GM12878 (cell line): ENCODE data around the gene FBXL3. TPM values are rescaled to one million over a fixed set of nuclear protein-coding genes. Genes with fewer than 3 reads are reported as not detected.

ENCODE experiments used
- ATAC-seq: fragments of 200-7000 bp; cut with Tn5 transposase; 3 replicates; pipeline ENCODE4 v1.9.1; 2020; ENCODE audit warnings: mild to moderate bottlenecking, moderate library complexity
- BruUV-seq: library from RNA; stranded (reverse); fragments of 400-500 nt; replicated peaks from 2 replicates; lab custom pipeline; 2021; lab: Mats Ljungman, UMichigan
- CTCF ChIA-PET: fragments of 300-600 bp; sonication (Branson Sonifier 250); formaldehyde crosslinking; extraction: SDS; loops from one replicate; lab custom pipeline; 2021; ENCODE audit warnings: inconsistent platforms; lab: Yijun Ruan, JAX
- POLR2A ChIA-PET: fragments of 350-600 bp; formaldehyde crosslinking; extraction: SDS; loops from one replicate; lab custom pipeline; 2021; ENCODE audit warnings: inconsistent platforms; lab: Charles Lee
- RAD21 ChIA-PET: fragments of 300-600 bp; sonication (Branson Sonifier 250); formaldehyde crosslinking; loops from one replicate; lab custom pipeline; 2023; ENCODE audit warnings: antibody characterized with exemption; ENCODE audit not compliant: unreplicated experiment; lab: Charles Lee
- SMC1A ChIA-PET: fragments of 300-600 bp; sonication (Branson Sonifier 250); formaldehyde crosslinking; loops from one replicate; lab custom pipeline; 2023; ENCODE audit not compliant: unreplicated experiment, uncharacterized antibody; lab: Charles Lee
- DNase-seq: peaks from one replicate; pipeline ENCODE4 v3.0.0-alpha.2; 2011; ENCODE audit warnings: low read depth, low spot score
- FAIRE-seq: peaks from 3 replicates; lab custom pipeline; 2011; peaks lifted over from hg19 to GRCh38; lab: Jason Lieb, UNC
- H2AFZ ChIP-seq: 2 replicates; pipeline ENCODE4 v1.6.0; 2011; ENCODE audit warnings: low read depth, low read length, control low read depth; ENCODE audit not compliant: control insufficient read depth
- H3K27ac ChIP-seq: 2 replicates; pipeline ENCODE4 v1.5.1; 2011; ENCODE audit warnings: control low read depth; ENCODE audit not compliant: control insufficient read depth, insufficient read depth
- H3K27me3 ChIP-seq, 2 experiments: replicated peaks in 1 of 2; 2 replicates each; pipeline versions ENCODE4 v1.6.0 to v1.6.1; 2011; ENCODE audit warnings: low read length in 1 of 2; ENCODE audit not compliant: control insufficient read depth in 2 of 2, insufficient read depth in 2 of 2
- H3K36me3 ChIP-seq, 2 experiments: 2 replicates each; pipeline ENCODE4 v1.5.1; 2011; ENCODE audit warnings: low read length in 1 of 2; ENCODE audit not compliant: control insufficient read depth in 2 of 2, insufficient read depth in 2 of 2
- H3K4me1 ChIP-seq: 2 replicates; pipeline ENCODE4 v1.6.1; 2011; ENCODE audit warnings: mild to moderate bottlenecking, low read length, moderate library complexity, mixed read lengths; ENCODE audit not compliant: control insufficient read depth, insufficient read depth
- H3K4me2 ChIP-seq: 2 replicates; pipeline ENCODE4 v1.6.0; 2011; ENCODE audit warnings: control low read depth; ENCODE audit not compliant: control insufficient read depth, insufficient read depth
- H3K4me3 ChIP-seq: fragments of 200-600 bp; sonication (generic); 2 replicates; pipeline ENCODE4 v1.5.1; 2016
- H3K79me2 ChIP-seq: 2 replicates; pipeline ENCODE4 v1.6.0; 2011; ENCODE audit warnings: low read length; ENCODE audit not compliant: control insufficient read depth, insufficient read depth
- H3K9ac ChIP-seq: 2 replicates; pipeline ENCODE4 v1.8.0; 2011; ENCODE audit warnings: low read length, control low read depth, mixed read lengths; ENCODE audit not compliant: control insufficient read depth, insufficient read depth
- H3K9me3 ChIP-seq: replicated peaks from 3 replicates; pipeline ENCODE4 v1.5.1; 2011; ENCODE audit warnings: mild to moderate bottlenecking, low read length; ENCODE audit not compliant: control insufficient read depth, insufficient read depth
- H4K20me1 ChIP-seq: 2 replicates; pipeline ENCODE4 v1.6.0; 2011; ENCODE audit not compliant: control insufficient read depth, insufficient read depth
- ATF7 ChIP-seq: fragments of 450-650 bp; IDR thresholded peaks from 2 replicates; pipeline ENCODE4 v1.6.1; 2016; ENCODE audit warnings: low read depth, mild to moderate bottlenecking
- CHD1 ChIP-seq: IDR thresholded peaks from 2 replicates; pipeline ENCODE4 v1.6.1; 2012; ENCODE audit warnings: low read depth, low read length, improper control_type of control experiment
- CHD2 ChIP-seq: IDR thresholded peaks from 2 replicates; pipeline ENCODE4 v1.6.1; 2011; ENCODE audit warnings: low read depth, low read length, improper control_type of control experiment, borderline replicate concordance
- DPF2 ChIP-seq: fragments of 450-650 bp; IDR thresholded peaks from 2 replicates; pipeline ENCODE4 v1.6.1; 2017; ENCODE audit warnings: mild to moderate bottlenecking
- IKZF2 ChIP-seq, 2 experiments: fragments of 450-650 bp; IDR thresholded peaks; 2 replicates each; pipeline ENCODE4 v1.6.1; 2017; ENCODE audit warnings: mild to moderate bottlenecking in 2 of 2, moderate library complexity in 2 of 2
- IRF5 ChIP-seq: fragments of 450-650 bp; IDR thresholded peaks from 2 replicates; pipeline ENCODE4 v1.6.1; 2017; ENCODE audit warnings: borderline replicate concordance
- KAT2A ChIP-seq: conservative IDR thresholded peaks from 2 replicates; pipeline ENCODE4 v1.6.1; 2011; ENCODE audit warnings: low read depth, low read length; ENCODE audit not compliant: control insufficient read depth
- MEF2A ChIP-seq: IDR thresholded peaks from 2 replicates; pipeline ENCODE4 v1.6.1; 2011; ENCODE audit warnings: low read depth, mild to moderate bottlenecking, low read length, moderate library complexity; ENCODE audit not compliant: insufficient read depth
- MTA2 ChIP-seq: fragments of 450-650 bp; IDR thresholded peaks from 2 replicates; pipeline ENCODE4 v1.6.1; 2016; ENCODE audit warnings: low read depth, mild to moderate bottlenecking, moderate library complexity
- RB1 ChIP-seq: fragments of 450-650 bp; formaldehyde crosslinking; IDR thresholded peaks from 2 replicates; pipeline ENCODE4 v1.6.1; 2017; ENCODE audit warnings: mild to moderate bottlenecking, borderline replicate concordance
- RCOR1 ChIP-seq: conservative IDR thresholded peaks from 2 replicates; pipeline ENCODE4 v1.6.1; 2012; ENCODE audit warnings: low read depth, low read length, improper control_type of control experiment
- WGBS: methylation state at CpG from one replicate; pipeline ENCODE4 v1.1.6; 2016; ENCODE audit warnings: low lambda C conversion rate; ENCODE audit not compliant: insufficient replicate concordance, insufficient coverage; ENCODE audit errors: missing lambda C conversion rate; 5-methylcytosine and 5-hydroxymethylcytosine counted together
- in situ Hi-C: fragments of 300-500 bp; cut with MboI; formaldehyde crosslinking; loops from 9 replicates; pipeline ENCODE4 v1.14.3; 2018; ENCODE audit warnings: mixed read lengths
- intact Hi-C: fragments of 100-400 bp; cut with micrococcal nuclease; formaldehyde crosslinking; loops from one replicate; pipeline ENCODE4 v1.14.2; 2022; ENCODE audit not compliant: unreplicated experiment
- polyA plus RNA-seq, 11 experiments: library from polyadenylated mRNA; depleted of rRNA in 4 of 11; unstranded in 6 of 11; stranded (reverse) in 5 of 11; fragments of >200 nt; fragmentation: Nextera tagmentation in 4 of 11; fragmentation: Illumina TruSeq in 1 of 11; extraction: Ambion mirVana in 4 of 11; extraction: Trizol in 1 of 11; gene quantifications; 1 replicate in 1 of 11; 2 replicates in 10 of 11; pipeline versions ENCODE4 v1.2.1 to v1.2.3, GENCODE V29; 2011 to 2016; ENCODE audit warnings: inconsistent platforms in 2 of 11, missing spikeins in 2 of 11, low read depth in 1 of 11
- total RNA-seq, 4 experiments: library from RNA; depleted of rRNA in 3 of 4; stranded (reverse); fragments of >200 nt in 3 of 4; fragmentation: Illumina TruSeq in 1 of 4; extraction: Trizol in 1 of 4; gene quantifications; 2 replicates each; pipeline versions ENCODE4 v1.2.1 to v1.2.3, GENCODE V29; 2013 to 2021
- TF ChIP-seq, protein P1 (sequence below): fragments of 450-650 bp; IDR thresholded peaks from 2 replicates; pipeline ENCODE4 v1.6.1; 2017; ENCODE audit warnings: mild to moderate bottlenecking, moderate library complexity
- TF ChIP-seq, protein P2 (sequence below): fragments of 450-650 bp; IDR thresholded peaks from 2 replicates; pipeline ENCODE4 v1.6.1; 2017; ENCODE audit warnings: mild to moderate bottlenecking

Gene FBXL3
- total and polyA plus RNA-seq, 10 of the 15 experiments (the other 5 are each of a cell fraction or from before 2014, with no cell fraction given) = 9.0 to 26.4 (median 19.7) TPM

GRCh38 chr13:77036279-77036678 is 9.3 kb upstream of the FBXL3 start:
- intact Hi-C loops (no loop called here), in situ Hi-C loops (no loop called here)
- H3K27me3 ChIP-seq = no peaks in the 10 kb centered on the region
- no peak overlapping the region for H3K4me3 ChIP-seq
- DNase-seq = no peak
- H3K79me2 ChIP-seq = no peaks in the 10 kb centered on the region
- no peak for FAIRE-seq
- SMC1A ChIA-PET = interaction anchor here (1.1 kb wide), 1 partner anchor 11 kb away, joined by 3 read pairs; no protein-coding TSS in a partner anchor
- POLR2A ChIA-PET = no interaction called here
- no TSS peak for BruUV-seq
- H3K4me1 ChIP-seq = no peaks in the 10 kb centered on the region
- no peak overlapping the region for H2AFZ ChIP-seq
- WGBS = 30% methylated on average over 1 of the region's 1 CpG
- CTCF ChIA-PET = interaction anchor here (0.6 kb wide), 1 partner anchor 529 kb away, joined by 3 read pairs; no protein-coding TSS in a partner anchor
- no peaks in the 10 kb centered on the region; the same call in 2 of the 3 replicates for H3K9me3 ChIP-seq
- no peak for ATAC-seq
- no peaks in the 10 kb centered on the region for H4K20me1 ChIP-seq
- no peaks in the 10 kb centered on the region for H3K36me3 ChIP-seq
- RAD21 ChIA-PET = no interaction called here
- H3K4me2 ChIP-seq = no peak overlapping the region
- no peak overlapping the region for H3K27ac ChIP-seq
- TF ChIP-seq KAT2A = no peak
- no peak for TF ChIP-seq IKZF2 (IDR thresholded peaks at IDR 0.05)
- no peak for TF ChIP-seq MTA2
- no peak for TF ChIP-seq DPF2
- TF ChIP-seq, protein P1, sequence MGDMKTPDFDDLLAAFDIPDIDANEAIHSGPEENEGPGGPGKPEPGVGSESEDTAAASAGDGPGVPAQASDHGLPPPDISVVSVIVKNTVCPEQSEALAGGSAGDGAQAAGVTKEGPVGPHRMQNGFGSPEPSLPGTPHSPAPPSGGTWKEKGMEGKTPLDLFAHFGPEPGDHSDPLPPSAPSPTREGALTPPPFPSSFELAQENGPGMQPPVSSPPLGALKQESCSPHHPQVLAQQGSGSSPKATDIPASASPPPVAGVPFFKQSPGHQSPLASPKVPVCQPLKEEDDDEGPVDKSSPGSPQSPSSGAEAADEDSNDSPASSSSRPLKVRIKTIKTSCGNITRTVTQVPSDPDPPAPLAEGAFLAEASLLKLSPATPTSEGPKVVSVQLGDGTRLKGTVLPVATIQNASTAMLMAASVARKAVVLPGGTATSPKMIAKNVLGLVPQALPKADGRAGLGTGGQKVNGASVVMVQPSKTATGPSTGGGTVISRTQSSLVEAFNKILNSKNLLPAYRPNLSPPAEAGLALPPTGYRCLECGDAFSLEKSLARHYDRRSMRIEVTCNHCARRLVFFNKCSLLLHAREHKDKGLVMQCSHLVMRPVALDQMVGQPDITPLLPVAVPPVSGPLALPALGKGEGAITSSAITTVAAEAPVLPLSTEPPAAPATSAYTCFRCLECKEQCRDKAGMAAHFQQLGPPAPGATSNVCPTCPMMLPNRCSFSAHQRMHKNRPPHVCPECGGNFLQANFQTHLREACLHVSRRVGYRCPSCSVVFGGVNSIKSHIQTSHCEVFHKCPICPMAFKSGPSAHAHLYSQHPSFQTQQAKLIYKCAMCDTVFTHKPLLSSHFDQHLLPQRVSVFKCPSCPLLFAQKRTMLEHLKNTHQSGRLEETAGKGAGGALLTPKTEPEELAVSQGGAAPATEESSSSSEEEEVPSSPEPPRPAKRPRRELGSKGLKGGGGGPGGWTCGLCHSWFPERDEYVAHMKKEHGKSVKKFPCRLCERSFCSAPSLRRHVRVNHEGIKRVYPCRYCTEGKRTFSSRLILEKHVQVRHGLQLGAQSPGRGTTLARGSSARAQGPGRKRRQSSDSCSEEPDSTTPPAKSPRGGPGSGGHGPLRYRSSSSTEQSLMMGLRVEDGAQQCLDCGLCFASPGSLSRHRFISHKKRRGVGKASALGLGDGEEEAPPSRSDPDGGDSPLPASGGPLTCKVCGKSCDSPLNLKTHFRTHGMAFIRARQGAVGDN = no peak
- TF ChIP-seq ATF7 = no peak
- no peak for TF ChIP-seq MEF2A
- no peak for TF ChIP-seq CHD2
- no peak for TF ChIP-seq CHD1
- no peak for TF ChIP-seq RCOR1
- TF ChIP-seq, protein P2, sequence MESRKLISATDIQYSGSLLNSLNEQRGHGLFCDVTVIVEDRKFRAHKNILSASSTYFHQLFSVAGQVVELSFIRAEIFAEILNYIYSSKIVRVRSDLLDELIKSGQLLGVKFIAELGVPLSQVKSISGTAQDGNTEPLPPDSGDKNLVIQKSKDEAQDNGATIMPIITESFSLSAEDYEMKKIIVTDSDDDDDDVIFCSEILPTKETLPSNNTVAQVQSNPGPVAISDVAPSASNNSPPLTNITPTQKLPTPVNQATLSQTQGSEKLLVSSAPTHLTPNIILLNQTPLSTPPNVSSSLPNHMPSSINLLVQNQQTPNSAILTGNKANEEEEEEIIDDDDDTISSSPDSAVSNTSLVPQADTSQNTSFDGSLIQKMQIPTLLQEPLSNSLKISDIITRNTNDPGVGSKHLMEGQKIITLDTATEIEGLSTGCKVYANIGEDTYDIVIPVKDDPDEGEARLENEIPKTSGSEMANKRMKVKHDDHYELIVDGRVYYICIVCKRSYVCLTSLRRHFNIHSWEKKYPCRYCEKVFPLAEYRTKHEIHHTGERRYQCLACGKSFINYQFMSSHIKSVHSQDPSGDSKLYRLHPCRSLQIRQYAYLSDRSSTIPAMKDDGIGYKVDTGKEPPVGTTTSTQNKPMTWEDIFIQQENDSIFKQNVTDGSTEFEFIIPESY = no peak
- no peak for TF ChIP-seq RB1
- no peak for TF ChIP-seq IRF5
- H3K9ac ChIP-seq = no peak overlapping the region
